ENCODE measurements around the gene RFX7.

DNA sequence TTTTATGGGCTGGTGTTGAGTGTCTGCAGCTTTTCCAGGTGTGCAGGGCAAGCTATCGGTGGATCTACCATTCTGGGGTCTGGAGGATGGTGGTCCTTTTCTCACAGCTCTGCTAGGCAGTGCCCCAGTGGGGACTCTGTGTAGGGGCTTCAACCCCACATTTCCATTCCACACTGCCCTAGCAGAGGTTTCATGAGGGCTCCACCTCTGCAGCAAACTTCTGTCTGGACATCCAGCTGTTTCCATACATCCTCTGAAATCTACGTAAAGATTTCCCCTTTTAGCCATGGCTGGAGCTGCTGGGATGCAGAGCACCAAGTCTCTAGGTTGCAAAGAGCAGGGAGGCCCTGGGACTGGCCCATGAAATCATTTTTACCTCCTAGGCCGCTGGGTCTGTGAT lies 11.6 kb downstream of the RFX7 start:
- TF ChIP-seq, protein P1, sequence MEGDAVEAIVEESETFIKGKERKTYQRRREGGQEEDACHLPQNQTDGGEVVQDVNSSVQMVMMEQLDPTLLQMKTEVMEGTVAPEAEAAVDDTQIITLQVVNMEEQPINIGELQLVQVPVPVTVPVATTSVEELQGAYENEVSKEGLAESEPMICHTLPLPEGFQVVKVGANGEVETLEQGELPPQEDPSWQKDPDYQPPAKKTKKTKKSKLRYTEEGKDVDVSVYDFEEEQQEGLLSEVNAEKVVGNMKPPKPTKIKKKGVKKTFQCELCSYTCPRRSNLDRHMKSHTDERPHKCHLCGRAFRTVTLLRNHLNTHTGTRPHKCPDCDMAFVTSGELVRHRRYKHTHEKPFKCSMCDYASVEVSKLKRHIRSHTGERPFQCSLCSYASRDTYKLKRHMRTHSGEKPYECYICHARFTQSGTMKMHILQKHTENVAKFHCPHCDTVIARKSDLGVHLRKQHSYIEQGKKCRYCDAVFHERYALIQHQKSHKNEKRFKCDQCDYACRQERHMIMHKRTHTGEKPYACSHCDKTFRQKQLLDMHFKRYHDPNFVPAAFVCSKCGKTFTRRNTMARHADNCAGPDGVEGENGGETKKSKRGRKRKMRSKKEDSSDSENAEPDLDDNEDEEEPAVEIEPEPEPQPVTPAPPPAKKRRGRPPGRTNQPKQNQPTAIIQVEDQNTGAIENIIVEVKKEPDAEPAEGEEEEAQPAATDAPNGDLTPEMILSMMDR (IDR thresholded peaks at IDR 0.05; ENCODE audit: low read length) = no peak
- no peak for TF ChIP-seq EZH2 (IDR thresholded peaks at IDR 0.05; ENCODE audit: borderline replicate concordance, low read length)
